H9 (cell line): ENCODE results near the gene PRKAG3. TPM values are rescaled to one million over a fixed set of nuclear protein-coding genes. Genes with fewer than 3 reads are reported as not detected.

Experiments
- DNase-seq: peaks from one replicate; pipeline ENCODE4 v3.0.0-alpha.2; 2017
- H2AFZ ChIP-seq: one replicate; pipeline ENCODE4 v1.6.1; 2013; ENCODE audit warnings: mild to moderate bottlenecking, low read length, control low read depth, moderate library complexity
- H2AK5ac ChIP-seq: 2 replicates; pipeline ENCODE4 v1.6.1; 2013; ENCODE audit warnings: low read length, control low read depth, mixed read lengths; ENCODE audit not compliant: insufficient read length
- H2BK120ac ChIP-seq: one replicate; pipeline ENCODE4 v1.6.1; 2013; ENCODE audit warnings: low read depth, mild to moderate bottlenecking, low read length, control low read depth, inconsistent platforms; ENCODE audit not compliant: poor library complexity, severe bottlenecking
- H2BK12ac ChIP-seq: 2 replicates; pipeline ENCODE4 v1.6.1; 2013; ENCODE audit warnings: low read length, control low read depth, mixed read lengths, low read depth; ENCODE audit not compliant: insufficient read length
- H2BK15ac ChIP-seq: 2 replicates; pipeline ENCODE4 v1.6.1; 2013; ENCODE audit warnings: low read depth, low read length, control low read depth
- H2BK20ac ChIP-seq: one replicate; pipeline ENCODE4 v1.6.1; 2013; ENCODE audit warnings: low read depth, mild to moderate bottlenecking, low read length, control low read depth, inconsistent platforms; ENCODE audit not compliant: poor library complexity, severe bottlenecking
- H2BK5ac ChIP-seq: 2 replicates; pipeline ENCODE4 v1.6.1; 2013; ENCODE audit warnings: low read length, control low read depth, mixed read lengths; ENCODE audit not compliant: insufficient read length
- H3K14ac ChIP-seq: 2 replicates; pipeline ENCODE4 v1.6.1; 2013; ENCODE audit warnings: low read length, control low read depth; ENCODE audit not compliant: insufficient read depth
- H3K18ac ChIP-seq: 2 replicates; pipeline ENCODE4 v1.6.1; 2013; ENCODE audit warnings: low read depth, mild to moderate bottlenecking, mixed read lengths, low read length, control low read depth; ENCODE audit not compliant: insufficient read length
- H3K23ac ChIP-seq: 2 replicates; pipeline ENCODE4 v1.6.1; 2013; ENCODE audit warnings: low read length, control low read depth, mixed read lengths, low read depth; ENCODE audit not compliant: insufficient read length
- H3K23me2 ChIP-seq: 2 replicates; pipeline ENCODE4 v1.6.1; 2013; ENCODE audit warnings: low read depth, mild to moderate bottlenecking, mixed read lengths, low read length, control low read depth; ENCODE audit not compliant: insufficient read length, poor library complexity, severe bottlenecking
- H3K27ac ChIP-seq: 2 replicates; pipeline ENCODE4 v1.5.1; 2013; ENCODE audit warnings: low read length, control low read depth, mixed read lengths, low read depth; ENCODE audit not compliant: insufficient read length
- H3K27me3 ChIP-seq: 2 replicates; pipeline ENCODE4 v1.6.1; 2013; ENCODE audit warnings: low read length, control low read depth, inconsistent platforms; ENCODE audit not compliant: insufficient read depth
- H3K4ac ChIP-seq: 2 replicates; pipeline ENCODE4 v1.6.1; 2013; ENCODE audit warnings: low read depth, mild to moderate bottlenecking, control low read depth, inconsistent platforms, low read length, moderate library complexity
- H3K4me1 ChIP-seq: 2 replicates; pipeline ENCODE4 v1.6.1; 2013; ENCODE audit warnings: low read length, control low read depth, inconsistent platforms; ENCODE audit not compliant: insufficient read depth
- H3K4me2 ChIP-seq: 2 replicates; pipeline ENCODE4 v1.6.1; 2013; ENCODE audit warnings: low read length, control low read depth, mixed read lengths; ENCODE audit not compliant: insufficient read length, insufficient read depth
- H3K56ac ChIP-seq: 2 replicates; pipeline ENCODE4 v1.6.1; 2013; ENCODE audit warnings: low read depth, mild to moderate bottlenecking, mixed read lengths, low read length, control low read depth; ENCODE audit not compliant: insufficient read length
- H3K79me1 ChIP-seq: 2 replicates; pipeline ENCODE4 v1.6.1; 2013; ENCODE audit warnings: low read depth, mild to moderate bottlenecking, moderate library complexity, low read length, control low read depth, inconsistent platforms; ENCODE audit not compliant: insufficient read depth, poor library complexity, severe bottlenecking
- H3K79me2 ChIP-seq: 2 replicates; pipeline ENCODE4 v1.6.1; 2013; ENCODE audit warnings: low read length, control low read depth, inconsistent platforms; ENCODE audit not compliant: insufficient read depth
- H3K9ac ChIP-seq: 2 replicates; pipeline ENCODE4 v1.6.1; 2013; ENCODE audit warnings: low read length, control low read depth, mixed read lengths; ENCODE audit not compliant: insufficient read length; ENCODE audit errors: extremely low read depth
- H3K9me3 ChIP-seq: one replicate; pipeline ENCODE4 v1.6.1; 2013; ENCODE audit warnings: low read depth, low read length, inconsistent platforms; ENCODE audit not compliant: control insufficient read depth
- H3T11ph ChIP-seq: one replicate; pipeline ENCODE4 v1.6.1; 2013; ENCODE audit warnings: mild to moderate bottlenecking, low read length, control low read depth, inconsistent platforms
- H4K20me1 ChIP-seq: one replicate; pipeline ENCODE4 v1.6.1; 2013; ENCODE audit not compliant: control insufficient read depth, insufficient read length, insufficient read depth
- H4K5ac ChIP-seq: 2 replicates; pipeline ENCODE4 v1.6.1; 2013; ENCODE audit warnings: low read depth, mild to moderate bottlenecking, mixed read lengths, low read length, control low read depth; ENCODE audit not compliant: insufficient read length
- H4K8ac ChIP-seq: replicated peaks from 2 replicates; pipeline ENCODE4 v1.6.1; 2013; ENCODE audit warnings: low read length, control low read depth, mixed read lengths, low read depth; ENCODE audit not compliant: insufficient read length
- H4K91ac ChIP-seq: 2 replicates; pipeline ENCODE4 v1.6.1; 2013; ENCODE audit warnings: low read depth, mild to moderate bottlenecking, moderate library complexity, mixed read lengths, low read length, control low read depth; ENCODE audit not compliant: insufficient read length
- H3K27ac Mint-ChIP-seq, 3 experiments: 2 replicates in 2 of 3; 3 replicates in 1 of 3; pipeline ENCODE4 v1.8.0; 2020 to 2021; ENCODE audit warnings: mixed read lengths in 3 of 3, mild to moderate bottlenecking in 1 of 3, moderate library complexity in 1 of 3
- H3K27me3 Mint-ChIP-seq: 2 replicates; pipeline ENCODE4 v1.8.0; 2021; ENCODE audit warnings: low read depth, mild to moderate bottlenecking, moderate library complexity, mixed read lengths
- H3K36me3 Mint-ChIP-seq, 3 experiments: 2 replicates in 2 of 3; 3 replicates in 1 of 3; pipeline ENCODE4 v1.8.0; 2020 to 2021; ENCODE audit warnings: low read depth in 3 of 3, mixed read lengths in 3 of 3; ENCODE audit not compliant: insufficient read depth in 1 of 3
- H3K4me1 Mint-ChIP-seq, 2 experiments: 2 replicates each; pipeline ENCODE4 v1.8.0; 2020; ENCODE audit warnings: mixed read lengths in 2 of 2
- H3K4me3 Mint-ChIP-seq, 2 experiments: 2 replicates in 1 of 2; 3 replicates in 1 of 2; pipeline ENCODE4 v1.8.0; 2020 to 2021; ENCODE audit warnings: mild to moderate bottlenecking in 2 of 2, mixed read lengths in 2 of 2, moderate library complexity in 1 of 2
- H3K9me3 Mint-ChIP-seq, 2 experiments: 2 replicates in 1 of 2; 3 replicates in 1 of 2; pipeline ENCODE4 v1.8.0; 2020; ENCODE audit warnings: mild to moderate bottlenecking in 2 of 2, mixed read lengths in 2 of 2, moderate library complexity in 1 of 2
- WGBS: extraction: QIAGEN DNeasy Blood & Tissue Kit; methylation state at CpG from one replicate; pipeline ENCODE4 v1.1.7; 2013; ENCODE audit warnings: missing lambda C conversion rate, low lambda C conversion rate, mixed read lengths; ENCODE audit not compliant: insufficient read length; ENCODE audit errors: extremely low coverage; 5-methylcytosine and 5-hydroxymethylcytosine counted together
- total RNA-seq: library from RNA; stranded (reverse); gene quantifications from 2 replicates; pipeline ENCODE4 v1.2.1, GENCODE V29; 2021
- TF ChIP-seq, protein P1 (sequence below): fragments of 200-600 bp; sonication (generic); conservative IDR thresholded peaks from 3 replicates; pipeline ENCODE4 v1.8.0; 2021; ENCODE audit warnings: antibody characterized with exemption, mild to moderate bottlenecking

The PRKAG3 gene
- total RNA-seq, 1 experiment from 2014 or later, result not detected

DNA sequence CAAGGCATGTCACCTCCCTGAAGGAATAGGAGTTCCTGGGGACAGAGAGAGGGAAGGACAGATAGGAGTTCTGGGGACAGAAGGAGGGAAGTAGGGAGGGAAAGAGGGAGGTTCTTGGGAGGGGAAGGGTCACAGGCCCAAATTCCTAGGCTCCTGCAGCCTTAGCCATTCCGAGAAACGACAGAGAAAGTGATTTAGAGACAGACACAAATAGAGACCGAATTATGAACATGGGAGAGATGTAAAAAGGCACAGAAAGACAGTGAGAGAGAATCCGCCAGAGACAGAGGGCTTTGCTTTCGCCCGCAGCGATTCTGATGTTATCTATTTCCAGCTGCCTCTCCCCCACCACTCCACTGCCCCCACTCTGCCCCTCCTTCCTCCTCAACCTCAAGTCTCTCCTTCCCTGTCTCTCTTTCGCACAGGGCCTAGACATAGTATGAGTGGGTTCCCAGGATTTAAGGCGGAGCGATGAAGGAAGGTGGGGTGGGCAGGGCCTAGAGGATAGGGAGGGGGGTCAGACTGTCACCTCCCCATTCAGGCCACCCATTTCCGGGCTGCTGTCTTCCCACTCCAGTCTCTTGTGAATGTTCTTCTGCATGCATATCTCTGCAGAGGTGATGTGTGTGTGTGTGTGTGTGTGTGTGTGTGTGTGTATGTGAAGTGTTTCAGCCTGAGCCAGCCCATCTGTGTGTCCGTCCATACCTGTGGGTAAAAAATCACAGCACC lies 24.7 kb upstream of the PRKAG3 start:
- H3K36me3 Mint-ChIP-seq, result no peaks in the 10 kb centered on the region
- Histone ChIP-seq H3K9me3 (no peaks in the 10 kb centered on the region), H2BK12ac (no peak overlapping the region), H3K18ac (no peak overlapping the region), H4K8ac (no peak overlapping the region), H2AK5ac (no peak overlapping the region), H4K5ac (no peak overlapping the region), H2BK20ac (no peak overlapping the region), H3K4me2 (no peak overlapping the region), H3K23me2 (peaks cover 3% of the 10 kb centered on the region), H3K79me1 (no peaks in the 10 kb centered on the region), H2BK5ac (no peak overlapping the region), H2BK120ac (no peak overlapping the region), H4K91ac (no peak overlapping the region), H3K14ac (no peak overlapping the region), H3K27me3 (peaks cover 72% of the 10 kb centered on the region), H3K27ac (no peak overlapping the region), H3K23ac (no peak overlapping the region), H3K56ac (no peak overlapping the region), H3K9ac (no peak overlapping the region), H2AFZ (no peak overlapping the region), H3K4me1 (no peaks in the 10 kb centered on the region; the same call in 1 of the 2 replicates), H4K20me1 (no peaks in the 10 kb centered on the region), H3T11ph (no peak overlapping the region), H3K4ac (no peak overlapping the region), H3K79me2 (no peaks in the 10 kb centered on the region), H2BK15ac (no peak overlapping the region)
- DNase-seq, result no peak
- H3K4me3 Mint-ChIP-seq, result no peak overlapping the region; a peak in 1 of 5 replicates
- no peak overlapping the region; a peak in 1 of 7 replicates for H3K27ac Mint-ChIP-seq
- TF ChIP-seq, protein P1, sequence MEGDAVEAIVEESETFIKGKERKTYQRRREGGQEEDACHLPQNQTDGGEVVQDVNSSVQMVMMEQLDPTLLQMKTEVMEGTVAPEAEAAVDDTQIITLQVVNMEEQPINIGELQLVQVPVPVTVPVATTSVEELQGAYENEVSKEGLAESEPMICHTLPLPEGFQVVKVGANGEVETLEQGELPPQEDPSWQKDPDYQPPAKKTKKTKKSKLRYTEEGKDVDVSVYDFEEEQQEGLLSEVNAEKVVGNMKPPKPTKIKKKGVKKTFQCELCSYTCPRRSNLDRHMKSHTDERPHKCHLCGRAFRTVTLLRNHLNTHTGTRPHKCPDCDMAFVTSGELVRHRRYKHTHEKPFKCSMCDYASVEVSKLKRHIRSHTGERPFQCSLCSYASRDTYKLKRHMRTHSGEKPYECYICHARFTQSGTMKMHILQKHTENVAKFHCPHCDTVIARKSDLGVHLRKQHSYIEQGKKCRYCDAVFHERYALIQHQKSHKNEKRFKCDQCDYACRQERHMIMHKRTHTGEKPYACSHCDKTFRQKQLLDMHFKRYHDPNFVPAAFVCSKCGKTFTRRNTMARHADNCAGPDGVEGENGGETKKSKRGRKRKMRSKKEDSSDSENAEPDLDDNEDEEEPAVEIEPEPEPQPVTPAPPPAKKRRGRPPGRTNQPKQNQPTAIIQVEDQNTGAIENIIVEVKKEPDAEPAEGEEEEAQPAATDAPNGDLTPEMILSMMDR, result no peak
- H3K4me1 Mint-ChIP-seq, result peaks cover 34 to 64% of the 10 kb centered on the region in 2 experiments
- H3K9me3 Mint-ChIP-seq, result peaks cover 0 to 3% of the 10 kb centered on the region in 2 experiments; a peak in 1 of 5 replicates
- peaks cover 86% of the 10 kb centered on the region for H3K27me3 Mint-ChIP-seq
- no CpG with 5 or more reads among the region's 12 CpGs for WGBS
